Psoas muscle (tissue), 8 donors: ENCODE measurements around the gene SLC5A12. TPM values are rescaled to one million over a fixed set of nuclear protein-coding genes. Genes with fewer than 3 reads are reported as not detected.

Experiments
- ATAC-seq, 4 donors: fragments of 200-7000 bp; cut with Tn5 transposase; one replicate each; pipeline ENCODE4 v1.9.1; 2020; ENCODE audit warnings: moderate library complexity in 3 of 4, mild to moderate bottlenecking in 2 of 4
- DNase-seq, 2 donors: peaks; one replicate each; pipeline ENCODE4 v3.0.0-alpha.2; 2020
- H3K27ac ChIP-seq: fragments of 200-600 bp; one replicate; pipeline ENCODE4 v1.8.0; 2022
- H3K27me3 ChIP-seq, 3 donors: fragments of 200-600 bp in 1 of 3; one replicate each; pipeline versions ENCODE4 v1.6.1 to v1.8.0; 2013 to 2022; ENCODE audit warnings: low read length in 2 of 3, mild to moderate bottlenecking in 2 of 3, moderate library complexity in 1 of 3; ENCODE audit not compliant: insufficient read depth in 3 of 3
- H3K36me3 ChIP-seq, 2 donors: fragments of 200-600 bp in 1 of 2; one replicate each; pipeline versions ENCODE4 v1.6.1 to v1.8.0; 2013 to 2022; ENCODE audit warnings: low read depth in 1 of 2, mild to moderate bottlenecking in 1 of 2, moderate library complexity in 1 of 2; ENCODE audit not compliant: insufficient read depth in 1 of 2
- H3K4me1 ChIP-seq: fragments of 200-600 bp; one replicate; pipeline ENCODE4 v1.8.0; 2022
- H3K4me3 ChIP-seq: fragments of 200-600 bp; one replicate; pipeline ENCODE4 v1.8.0; 2022; ENCODE audit warnings: mild to moderate bottlenecking
- H3K9me3 ChIP-seq: fragments of 200-600 bp; one replicate; pipeline ENCODE4 v1.8.0; 2022
- WGBS, 3 donors: extraction: QIAGEN DNeasy Blood & Tissue Kit; methylation state at CpG; one replicate each; pipeline versions ENCODE4 v1.1.6 to v1.1.7; 2013; 5-methylcytosine and 5-hydroxymethylcytosine counted together
- intact Hi-C, 2 donors: fragments of 100-400 bp; cut with DNase I; formaldehyde crosslinking; loops; one replicate each; pipeline versions ENCODE4 v1.11.0 to v1.14.2; 2022
- polyA plus RNA-seq, 3 donors: library from polyadenylated mRNA; stranded (reverse); fragments of 200-250 nt; gene quantifications; one replicate each; pipeline ENCODE4 v1.2.3, GENCODE V29; 2013
- total RNA-seq, 4 donors: library from RNA; stranded (reverse); fragmentation: NEBNext Ultra II Directional in 2 of 4; extraction: Animal tissue kit (Norgen Biotek cat#: 25700) in 2 of 4; gene quantifications; one replicate each; pipeline versions ENCODE4 v1.2.1 to v1.2.4, GENCODE V29; 2021 to 2023
- TF ChIP-seq, protein P1 (sequence below): fragments of 200-600 bp; IDR thresholded peaks from one replicate; pipeline ENCODE4 v1.8.0; 2022; ENCODE audit warnings: antibody characterized with exemption
- donor health status: healthy with polysubstance abuse.
- donor health status: DM: no; HTN: no; CAD: no; lungs with moderate emphysema.
- donor health status: Bipolar disorder and iron deficiency.
- donor health status: healthy.
- donor health status: DM: yes; HTN: yes; CAD: no.
- donor health status: DM: no; HTN: no; CAD: no.
- donor health status: DM: no; HTN: no; CAD: no.
- donor health status: DM: yes; HTN: yes; CAD: no.

Gene SLC5A12
- total and polyA plus RNA-seq, 7 donors = 0.03 TPM; not detected in 6

DNA sequence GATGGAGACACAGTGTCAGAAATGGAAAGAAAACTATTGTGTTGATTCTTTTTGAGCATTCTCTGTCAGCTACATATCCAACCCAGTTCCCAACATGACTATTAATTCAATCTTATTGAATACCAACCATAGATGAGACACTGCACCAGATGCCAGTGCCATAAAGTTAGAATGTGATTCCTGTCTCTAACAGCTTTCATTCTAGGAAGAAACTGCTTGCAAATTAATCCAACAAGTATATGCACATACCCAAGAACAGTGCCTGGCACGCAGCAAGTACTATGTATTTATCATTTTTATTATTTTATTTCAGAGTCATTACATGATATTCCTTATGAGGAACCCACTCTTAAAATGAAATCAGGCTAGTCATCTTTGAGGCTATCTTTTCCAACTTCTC, 34.5 kb downstream of the SLC5A12 start:
- WGBS, 3 donors = 78 to 84% (median 82%) methylated on average over 1 of the region's 1 CpG
- intact Hi-C loops = no loop called here
- no peak for DNase-seq

DNA sequence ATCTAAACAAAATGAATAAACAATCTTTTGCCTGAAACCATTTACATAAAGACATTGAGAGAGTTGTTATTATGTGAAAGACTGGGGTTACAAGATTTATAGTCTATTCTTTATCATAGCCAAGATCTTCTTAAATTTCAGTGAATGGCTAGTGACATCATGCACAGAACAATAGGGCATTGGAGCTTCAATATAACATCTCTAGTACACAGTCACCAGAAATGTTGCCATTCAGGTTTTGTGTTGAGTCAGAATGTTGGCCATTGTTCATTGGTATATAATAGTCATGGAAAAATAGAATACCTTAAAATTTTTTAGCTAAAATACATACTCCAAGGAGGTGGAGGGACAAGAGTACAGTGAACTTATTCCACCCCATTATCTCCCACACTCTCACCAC, 44.3 kb downstream of the SLC5A12 start:
- H3K4me1 ChIP-seq = no peaks in the 10 kb centered on the region
- H3K27ac ChIP-seq = no peak overlapping the region
- intact Hi-C loops = no loop called here
- no peak for DNase-seq
- no peak overlapping the region for H3K4me3 ChIP-seq
- H3K27me3 ChIP-seq = no peaks in the 10 kb centered on the region
- TF ChIP-seq, protein P1, sequence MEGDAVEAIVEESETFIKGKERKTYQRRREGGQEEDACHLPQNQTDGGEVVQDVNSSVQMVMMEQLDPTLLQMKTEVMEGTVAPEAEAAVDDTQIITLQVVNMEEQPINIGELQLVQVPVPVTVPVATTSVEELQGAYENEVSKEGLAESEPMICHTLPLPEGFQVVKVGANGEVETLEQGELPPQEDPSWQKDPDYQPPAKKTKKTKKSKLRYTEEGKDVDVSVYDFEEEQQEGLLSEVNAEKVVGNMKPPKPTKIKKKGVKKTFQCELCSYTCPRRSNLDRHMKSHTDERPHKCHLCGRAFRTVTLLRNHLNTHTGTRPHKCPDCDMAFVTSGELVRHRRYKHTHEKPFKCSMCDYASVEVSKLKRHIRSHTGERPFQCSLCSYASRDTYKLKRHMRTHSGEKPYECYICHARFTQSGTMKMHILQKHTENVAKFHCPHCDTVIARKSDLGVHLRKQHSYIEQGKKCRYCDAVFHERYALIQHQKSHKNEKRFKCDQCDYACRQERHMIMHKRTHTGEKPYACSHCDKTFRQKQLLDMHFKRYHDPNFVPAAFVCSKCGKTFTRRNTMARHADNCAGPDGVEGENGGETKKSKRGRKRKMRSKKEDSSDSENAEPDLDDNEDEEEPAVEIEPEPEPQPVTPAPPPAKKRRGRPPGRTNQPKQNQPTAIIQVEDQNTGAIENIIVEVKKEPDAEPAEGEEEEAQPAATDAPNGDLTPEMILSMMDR = no peak
- no peaks in the 10 kb centered on the region for H3K9me3 ChIP-seq
- no peaks in the 10 kb centered on the region for H3K36me3 ChIP-seq
- ATAC-seq = no peak

More for the DNA sequence above, 34.5 kb downstream of the SLC5A12 start:
- no peak for ATAC-seq
- Histone ChIP-seq H3K27me3 (no peaks in the 10 kb centered on the region), H3K27ac (no peak overlapping the region), H3K4me3 (no peak overlapping the region), H3K4me1 (no peaks in the 10 kb centered on the region), H3K9me3 (no peaks in the 10 kb centered on the region), H3K36me3 (no peaks in the 10 kb centered on the region)
- TF ChIP-seq, protein P1 = no peak

DNA sequence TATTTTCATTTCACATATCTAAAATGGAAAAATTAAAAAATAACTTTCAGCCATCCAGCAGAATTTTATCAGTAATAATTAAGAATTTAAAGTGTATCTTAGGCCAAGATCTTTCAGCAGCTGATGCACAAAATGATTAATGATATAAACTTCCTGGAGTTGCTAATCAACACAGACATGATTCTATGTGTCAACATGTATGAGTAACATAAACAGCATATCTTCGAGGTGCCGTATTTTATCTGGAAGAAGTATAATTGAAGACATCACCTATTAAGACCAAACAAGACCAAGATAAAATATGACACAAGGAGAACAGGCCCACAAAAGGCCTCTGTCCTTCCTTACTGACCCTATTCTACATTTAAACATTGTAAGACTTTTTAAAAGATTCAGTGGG, 45.2 kb downstream of the SLC5A12 start:
- Histone ChIP-seq H3K27ac (no peak overlapping the region), H3K4me1 (no peaks in the 10 kb centered on the region), H3K9me3 (no peaks in the 10 kb centered on the region), H3K36me3 (no peaks in the 10 kb centered on the region), H3K27me3 (no peaks in the 10 kb centered on the region), H3K4me3 (no peak overlapping the region)
- WGBS, 3 donors = 90 to 95% (median 91%) methylated on average over 2 of the region's 2 CpGs
- DNase-seq (no peak), ATAC-seq (no peak)
- TF ChIP-seq, protein P1 = no peak
- intact Hi-C loops = no loop called here

DNA sequence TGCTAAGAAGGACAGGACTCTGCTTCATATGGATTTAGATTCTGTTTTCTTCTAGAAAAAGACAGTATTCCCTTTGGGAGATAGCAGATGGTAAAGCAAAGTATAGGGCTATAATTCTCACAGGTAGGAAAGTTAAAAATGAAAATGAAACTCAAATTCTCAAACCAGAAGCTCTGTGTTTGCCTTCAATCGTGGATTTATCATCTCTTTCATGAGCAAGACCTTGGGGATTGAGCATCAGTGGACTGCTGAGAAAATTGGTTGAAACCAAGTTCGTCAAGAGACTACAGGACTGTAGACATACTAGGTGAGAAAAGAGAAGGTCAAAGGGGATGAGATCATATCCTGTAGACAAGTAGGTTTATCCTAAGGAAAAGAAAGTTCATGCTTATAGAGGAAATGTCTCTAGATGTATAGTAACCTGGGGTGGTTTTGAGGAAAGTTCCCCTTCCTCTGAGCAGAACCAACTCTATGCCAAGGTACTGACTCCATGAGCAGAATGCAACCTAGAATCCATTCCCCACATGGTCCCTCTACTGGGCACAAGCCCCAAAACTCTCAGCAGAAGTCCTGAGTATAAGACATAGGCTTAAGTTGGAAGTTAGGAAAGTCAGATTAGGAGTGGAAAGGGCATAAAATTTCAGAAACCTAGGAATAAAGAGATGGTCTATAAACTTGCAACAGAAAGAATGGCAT, 46.5 kb downstream of the SLC5A12 start:
- H3K4me3 ChIP-seq = no peak overlapping the region
- H3K9me3 ChIP-seq = no peaks in the 10 kb centered on the region
- intact Hi-C loops = no loop called here
- no peaks in the 10 kb centered on the region for H3K27me3 ChIP-seq
- TF ChIP-seq, protein P1 = no peak
- WGBS, 3 donors = 64 to 82% (median 76%) methylated on average over 2 of the region's 2 CpGs
- no peaks in the 10 kb centered on the region for H3K4me1 ChIP-seq
- H3K36me3 ChIP-seq = no peaks in the 10 kb centered on the region
- no peak for ATAC-seq
- no peak for DNase-seq
- H3K27ac ChIP-seq = no peak overlapping the region

DNA sequence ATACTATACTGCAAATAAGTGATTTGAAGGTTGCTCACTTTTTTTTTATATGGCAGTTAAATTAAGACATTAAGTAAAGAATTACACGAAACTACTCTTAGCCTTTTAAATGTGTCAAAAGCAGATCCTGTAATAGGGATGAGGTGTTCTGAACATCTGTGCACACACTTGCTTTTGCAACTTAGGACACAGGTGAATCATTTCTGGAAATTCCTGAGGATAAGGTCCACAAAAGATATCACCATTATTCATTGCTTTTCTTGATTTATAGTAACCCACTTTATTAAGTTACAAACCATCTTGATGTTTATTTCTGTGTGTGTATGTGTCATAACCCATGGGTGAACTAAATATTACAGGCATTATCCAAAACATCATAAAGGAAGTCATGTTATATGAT, 55.9 kb downstream of the SLC5A12 start:
- intact Hi-C loops = no loop called here
- no peak overlapping the region for H3K27ac ChIP-seq
- no peaks in the 10 kb centered on the region for H3K36me3 ChIP-seq
- 68 to 79% (median 78%) methylated on average over 1 of the region's 1 CpG for WGBS, 3 donors
- no peaks in the 10 kb centered on the region for H3K4me1 ChIP-seq
- no peaks in the 10 kb centered on the region for H3K27me3 ChIP-seq
- TF ChIP-seq, protein P1 = no peak
- H3K9me3 ChIP-seq = no peaks in the 10 kb centered on the region
- no peak for DNase-seq
- H3K4me3 ChIP-seq = no peak overlapping the region
- ATAC-seq = no peak
